ENCODE results near the gene SDC3.

The SDC3 gene

DNA sequence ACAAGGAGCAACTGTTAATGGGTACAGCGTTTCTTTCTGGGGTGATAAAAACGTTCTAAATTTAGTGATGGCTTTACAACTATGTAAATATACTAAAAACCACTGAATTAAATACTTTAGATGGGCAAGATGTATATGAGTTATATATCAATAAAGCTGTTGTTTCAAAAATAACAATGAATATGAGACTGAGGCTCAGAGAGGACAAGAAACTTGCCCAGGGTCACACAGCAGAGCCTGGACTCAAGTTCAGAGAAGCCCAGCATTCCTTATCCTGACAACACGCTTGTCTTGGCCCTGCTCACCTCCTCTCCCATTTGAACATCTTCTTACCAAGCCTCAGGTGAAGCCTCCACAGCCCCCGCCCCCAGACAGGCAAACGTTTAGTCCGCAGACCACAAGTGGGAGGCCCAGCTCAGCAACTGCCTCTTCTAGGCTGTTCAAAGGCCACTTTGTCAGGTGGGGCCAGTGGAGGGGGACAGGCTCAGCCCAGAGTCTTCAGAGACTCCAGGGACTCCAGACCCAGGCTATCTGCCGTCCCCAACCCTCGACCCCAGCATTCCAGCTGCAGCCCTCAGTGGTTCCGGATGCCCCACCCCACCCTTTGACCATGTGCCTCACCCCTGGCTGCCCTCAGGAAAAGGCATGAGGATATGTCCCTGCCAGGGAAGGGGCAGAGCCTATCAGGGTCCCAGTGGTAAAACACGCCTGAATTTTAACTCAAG is 17.9 kb downstream of the SDC3 start:
- no peak for DNase-seq (ENCODE audit: low read depth in 2 of 2)

DNA sequence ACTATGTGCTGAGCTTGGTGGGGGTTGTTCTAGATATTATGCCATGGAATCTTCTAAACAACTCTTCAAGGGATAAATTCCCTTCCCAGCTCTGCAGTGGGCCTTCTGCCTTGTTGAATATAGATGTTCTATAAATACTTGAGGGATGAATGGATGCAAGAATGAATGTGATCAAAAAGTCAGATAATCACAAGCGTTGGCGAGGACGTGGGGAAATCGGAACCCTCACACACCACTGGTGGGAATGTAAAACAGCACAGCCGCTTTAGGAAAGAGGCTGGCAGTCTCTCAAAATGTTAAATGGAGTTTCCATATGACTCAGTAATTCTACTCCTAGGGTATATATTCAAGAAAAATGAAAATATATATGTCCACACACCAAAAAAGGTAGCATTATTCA is 19.0 kb downstream of the SDC3 start:
- no peak for DNase-seq (ENCODE audit: low read depth in 2 of 2)

DNA sequence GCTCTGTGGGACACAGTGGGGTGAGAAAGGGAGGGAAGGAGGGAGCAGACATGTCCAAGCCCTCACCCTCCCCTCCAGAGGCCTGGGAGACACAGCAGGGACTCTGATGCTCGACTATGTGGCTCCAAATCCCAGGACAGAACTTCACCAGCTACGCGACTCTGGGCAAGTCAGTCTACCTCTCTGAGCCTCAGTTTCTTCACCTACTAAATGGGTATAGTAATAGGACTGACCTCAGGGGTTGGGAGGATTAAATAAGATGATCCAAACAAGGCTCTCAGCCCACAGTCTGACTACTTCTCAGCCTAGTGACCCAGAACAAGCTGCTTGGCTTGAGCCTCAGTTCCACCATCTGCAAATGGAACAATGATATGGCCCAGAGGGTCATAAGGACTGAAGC is 19.6 kb downstream of the SDC3 start:
- no peak for DNase-seq (ENCODE audit: low read depth in 2 of 2)

DNA sequence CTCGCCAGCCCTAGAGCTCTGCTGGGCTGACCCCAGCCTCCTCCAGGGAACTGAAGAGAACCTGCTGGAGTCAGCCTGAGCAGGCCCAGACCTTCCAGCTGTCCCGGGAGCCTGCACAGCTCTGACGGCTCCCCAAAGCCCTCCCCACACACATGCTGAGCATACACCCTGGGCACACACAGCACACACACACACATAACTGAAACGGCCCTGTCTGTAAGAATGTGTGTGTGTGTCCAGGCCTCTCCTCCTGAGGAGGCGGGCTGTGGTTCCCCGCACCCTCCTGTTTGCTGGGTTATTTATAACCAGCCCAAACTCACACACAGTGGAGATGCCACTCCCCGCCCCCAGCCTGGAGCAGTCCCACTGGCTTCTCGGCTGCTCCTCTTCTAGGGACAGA is 20.2 kb downstream of the SDC3 start:
- DNase-seq (ENCODE audit: low read depth in 2 of 2): no peak

DNA sequence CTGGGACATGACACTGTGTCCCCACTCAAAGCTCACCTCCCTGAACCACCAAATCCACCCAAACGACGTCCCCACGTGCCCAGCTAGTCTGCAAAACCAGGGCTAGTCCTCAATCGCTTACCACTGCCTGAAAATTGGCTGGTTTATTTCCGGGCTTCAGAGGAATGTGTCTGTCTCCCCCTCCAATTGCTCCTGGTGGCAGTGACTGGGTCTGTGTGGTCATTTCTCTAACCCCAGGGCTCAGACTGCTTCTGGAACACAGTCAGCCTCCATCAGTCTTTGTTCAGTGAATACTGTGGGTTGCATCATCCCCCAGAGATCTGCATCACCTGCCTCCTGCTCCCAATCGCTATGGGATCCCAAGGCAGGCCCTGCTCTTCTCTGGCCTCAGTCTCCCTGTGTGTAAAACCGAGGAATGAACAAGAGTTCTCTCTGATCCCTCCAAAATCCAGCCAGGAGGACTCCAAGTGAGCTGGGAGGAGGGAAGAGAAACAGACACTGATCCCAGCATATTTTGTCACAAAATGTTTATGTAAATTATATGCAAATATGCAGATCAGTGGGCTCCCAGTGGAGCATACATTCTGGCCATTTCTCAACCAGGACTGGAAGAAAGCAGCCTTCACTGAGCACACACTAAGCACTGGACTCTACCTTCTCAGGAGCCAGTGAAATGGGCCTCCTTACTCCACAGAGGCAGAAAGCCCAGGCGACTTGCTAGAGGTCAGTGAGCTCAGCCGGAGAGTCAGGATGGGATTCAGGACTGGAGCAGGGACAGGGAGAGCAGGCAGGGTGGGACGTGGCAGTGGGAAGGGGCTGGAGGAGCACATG is 20.9 kb downstream of the SDC3 start:
- no peak for DNase-seq (ENCODE audit: low read depth in 2 of 2)

DNA sequence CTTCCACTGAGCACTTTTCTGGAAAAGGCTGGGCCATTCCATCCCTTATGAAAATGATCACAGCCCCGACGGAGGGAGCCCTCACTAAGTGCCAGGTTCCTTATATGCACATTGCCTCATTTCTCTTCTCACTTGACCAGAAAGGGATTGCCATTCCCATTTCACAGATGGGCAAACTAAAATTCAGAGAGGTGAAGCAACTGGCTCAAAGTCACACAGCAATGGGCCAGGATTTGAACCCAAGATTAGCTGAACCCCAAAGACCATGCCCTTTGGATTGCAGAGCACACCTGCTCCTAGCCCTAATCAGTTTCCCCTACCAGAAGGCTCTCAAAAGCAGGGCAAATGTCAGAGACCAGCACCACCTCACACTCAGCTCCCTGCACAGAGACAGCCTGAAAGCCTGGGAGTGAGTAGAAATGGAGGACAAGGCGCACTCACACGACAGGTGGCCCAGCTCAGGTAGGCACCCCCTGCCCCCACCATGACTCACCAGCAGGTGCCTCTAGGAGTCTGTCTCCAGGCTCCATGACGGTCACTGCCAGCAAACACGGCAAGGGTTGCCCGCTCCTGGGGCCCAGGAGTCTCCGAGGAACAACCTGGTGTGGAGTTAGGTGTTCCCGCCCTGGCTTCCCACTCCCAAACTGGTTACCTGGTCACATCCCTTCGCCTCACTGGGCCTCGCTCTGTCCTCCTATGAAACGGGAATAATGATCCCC is 21.7 kb downstream of the SDC3 start:
- no peak for DNase-seq (ENCODE audit: low read depth in 2 of 2)

DNA sequence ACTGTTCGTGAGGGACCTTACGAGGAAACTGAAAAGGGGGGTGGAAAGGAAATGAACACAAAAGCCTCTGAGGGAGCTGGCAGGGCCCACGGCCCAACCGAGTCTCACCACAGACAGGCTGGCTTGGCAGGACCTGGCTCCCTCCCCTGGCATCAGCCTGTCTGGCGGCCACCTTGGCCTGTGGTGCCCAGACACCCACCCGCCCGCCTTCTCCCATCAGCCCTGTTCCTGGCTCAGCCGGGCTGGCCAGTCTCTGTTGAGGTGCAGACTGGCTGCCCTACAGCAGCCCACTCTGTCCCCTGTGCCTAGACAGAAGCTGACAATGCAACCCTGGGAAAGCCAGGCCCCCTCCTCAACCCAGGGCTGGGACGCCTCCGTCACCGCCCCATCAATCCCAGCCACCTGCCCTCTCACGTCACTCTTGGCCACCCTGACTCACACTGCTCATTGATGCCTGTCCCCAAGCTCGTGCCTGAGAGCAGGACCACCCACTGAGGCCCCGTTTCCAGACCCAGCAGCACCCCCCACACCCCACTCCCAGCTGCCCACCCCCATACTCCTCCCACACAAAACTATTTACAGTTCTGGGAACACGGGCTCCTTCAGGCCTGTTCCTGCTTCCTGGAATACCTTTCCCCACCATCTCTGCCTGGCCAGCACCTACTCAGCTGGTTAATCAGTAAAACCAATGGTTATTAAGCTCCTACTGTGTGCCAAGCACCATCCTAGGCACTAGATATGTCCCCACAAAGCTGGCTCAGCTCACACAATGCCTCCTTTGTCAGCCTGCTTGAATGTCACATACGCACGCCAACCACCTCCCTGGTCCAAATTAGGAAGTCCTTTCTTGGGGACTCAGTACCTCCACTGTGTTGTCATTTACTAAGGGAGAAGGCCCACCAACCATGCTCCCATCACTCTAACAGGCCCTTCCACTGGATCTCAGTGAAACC is 22.7 kb downstream of the SDC3 start:
- no peak for DNase-seq (ENCODE audit: low read depth in 2 of 2)

DNA sequence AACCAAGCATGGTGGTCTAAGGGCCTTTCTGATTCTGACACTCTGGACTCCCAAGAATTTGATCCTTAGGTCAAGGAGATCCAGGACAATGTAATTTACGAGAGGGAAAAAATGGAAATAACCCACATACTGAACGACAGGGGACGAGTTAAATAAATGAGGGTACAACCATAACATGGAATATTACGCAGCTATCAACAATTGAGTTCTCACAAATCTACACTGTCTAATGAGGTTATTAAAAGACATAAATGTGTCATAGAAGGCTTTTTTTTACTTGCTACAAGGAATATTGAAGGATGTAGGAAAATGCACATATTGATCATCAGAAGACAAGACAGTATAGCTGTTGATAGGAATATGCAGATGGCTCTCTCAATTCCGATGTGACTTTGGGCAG is 23.8 kb downstream of the SDC3 start:
- no peak for DNase-seq (ENCODE audit: low read depth in 2 of 2)

DNA sequence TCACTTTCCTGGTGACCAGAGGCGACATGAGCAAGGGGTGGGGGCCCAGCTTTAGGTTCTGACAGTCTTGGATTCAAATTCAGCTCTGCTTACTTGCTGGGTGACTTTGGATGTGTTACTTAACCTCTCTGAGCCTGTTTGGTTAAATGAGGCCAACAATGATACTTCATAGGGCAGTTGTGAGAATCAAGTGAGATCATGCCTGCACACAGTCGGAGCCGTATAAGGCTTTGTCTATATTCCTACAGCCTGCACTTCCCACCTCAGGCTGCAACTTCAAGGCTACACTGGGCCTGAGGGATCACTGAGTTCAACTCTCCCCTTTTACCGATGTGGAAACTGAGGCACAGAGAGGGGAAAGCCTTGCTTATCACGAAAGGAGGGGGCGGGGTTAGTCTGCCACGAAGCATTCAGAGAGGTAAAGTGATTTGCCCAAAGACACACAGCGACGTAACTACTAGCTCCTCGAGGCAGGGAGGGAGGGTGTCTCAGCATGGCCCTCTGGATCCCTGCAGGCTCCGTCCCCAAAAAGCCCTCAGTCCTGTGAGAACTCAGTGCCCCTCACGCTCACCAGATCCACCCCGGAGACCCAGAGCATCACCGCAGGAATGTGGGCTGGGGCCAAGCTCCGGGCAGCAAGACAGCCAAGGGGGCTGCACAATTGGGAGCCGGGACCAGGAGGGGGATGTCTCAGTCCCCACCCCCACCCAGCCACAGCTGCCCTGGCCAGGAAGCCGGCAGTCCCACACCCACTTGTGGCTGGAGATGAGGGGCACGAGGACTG is 25.0 kb downstream of the SDC3 start:
- no peak for DNase-seq (ENCODE audit: low read depth in 2 of 2)

DNA sequence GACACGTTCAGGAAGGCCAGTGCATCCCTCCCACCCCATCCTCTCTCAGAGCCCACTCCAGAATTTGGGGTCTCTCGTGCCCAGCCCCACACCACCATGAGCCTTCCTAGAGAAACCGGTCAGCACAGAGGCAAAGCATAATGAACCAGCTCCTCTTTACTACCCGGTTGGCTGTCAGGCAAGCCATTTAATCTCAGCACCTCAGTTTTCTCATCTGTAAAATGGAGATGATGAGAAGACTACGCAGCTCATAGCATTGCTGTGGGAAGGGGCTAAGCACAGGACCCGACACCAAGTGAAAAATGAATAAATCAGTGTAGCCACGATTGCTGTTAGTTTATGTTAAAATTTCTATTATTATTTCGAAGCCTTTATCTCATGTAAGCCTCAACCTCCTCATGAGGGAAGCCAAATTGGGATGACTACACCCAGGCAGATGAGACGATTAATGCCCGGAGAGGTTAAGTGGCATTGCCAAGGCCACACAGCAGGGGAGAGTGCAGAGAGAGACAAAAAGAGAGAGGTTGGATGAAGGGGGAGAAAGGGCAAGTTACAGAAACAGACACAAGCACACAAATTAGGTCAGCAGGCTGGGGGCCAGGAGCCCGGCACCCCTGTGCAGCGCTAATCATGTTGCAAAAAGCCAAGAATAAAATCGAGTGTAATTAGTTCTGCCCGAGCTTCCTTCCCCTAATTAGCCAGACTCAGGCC is 25.7 kb downstream of the SDC3 start:
- DNase-seq (ENCODE audit: low read depth in 2 of 2): no peak

DNA sequence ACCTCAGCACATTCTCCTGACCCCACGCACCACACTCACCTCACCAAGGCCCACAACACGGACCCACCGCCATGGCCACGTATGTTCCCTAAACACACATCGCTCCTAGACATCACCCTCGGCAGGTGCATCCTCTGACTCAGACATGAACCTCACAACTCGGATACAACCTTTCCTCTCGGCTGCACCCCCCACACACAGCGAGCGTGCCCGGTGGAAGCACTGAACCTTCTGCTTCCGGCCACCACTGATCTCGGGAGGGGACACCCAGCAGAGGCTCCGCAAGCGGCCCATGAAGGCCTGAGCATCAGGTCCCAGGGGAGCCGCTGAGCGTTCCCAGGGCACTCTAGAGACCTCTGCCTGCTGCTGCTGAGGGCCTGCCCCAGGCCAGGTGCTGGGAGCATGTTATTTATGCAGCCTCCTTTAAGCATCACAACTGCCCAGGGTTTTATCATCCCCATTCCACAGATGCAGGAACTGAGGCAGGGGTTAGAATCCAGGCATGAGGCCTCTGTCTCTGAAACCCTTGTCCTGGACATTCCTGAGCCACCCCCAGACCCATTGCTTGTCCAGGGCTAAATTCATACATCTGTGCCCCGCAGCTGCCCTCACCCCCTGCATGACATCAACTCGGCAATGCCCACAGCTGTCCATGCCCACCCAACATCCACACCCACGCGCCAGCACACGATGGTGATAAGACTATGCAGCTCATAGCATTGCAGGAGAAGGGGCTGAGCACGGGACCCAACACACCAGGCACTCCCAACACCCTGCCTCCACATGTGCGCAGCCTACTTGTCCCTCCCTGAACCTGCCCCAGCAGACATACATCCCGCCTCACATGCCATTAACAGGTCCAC is 27.0 kb downstream of the SDC3 start:
- no peak for DNase-seq (ENCODE audit: low read depth in 2 of 2)

DNA sequence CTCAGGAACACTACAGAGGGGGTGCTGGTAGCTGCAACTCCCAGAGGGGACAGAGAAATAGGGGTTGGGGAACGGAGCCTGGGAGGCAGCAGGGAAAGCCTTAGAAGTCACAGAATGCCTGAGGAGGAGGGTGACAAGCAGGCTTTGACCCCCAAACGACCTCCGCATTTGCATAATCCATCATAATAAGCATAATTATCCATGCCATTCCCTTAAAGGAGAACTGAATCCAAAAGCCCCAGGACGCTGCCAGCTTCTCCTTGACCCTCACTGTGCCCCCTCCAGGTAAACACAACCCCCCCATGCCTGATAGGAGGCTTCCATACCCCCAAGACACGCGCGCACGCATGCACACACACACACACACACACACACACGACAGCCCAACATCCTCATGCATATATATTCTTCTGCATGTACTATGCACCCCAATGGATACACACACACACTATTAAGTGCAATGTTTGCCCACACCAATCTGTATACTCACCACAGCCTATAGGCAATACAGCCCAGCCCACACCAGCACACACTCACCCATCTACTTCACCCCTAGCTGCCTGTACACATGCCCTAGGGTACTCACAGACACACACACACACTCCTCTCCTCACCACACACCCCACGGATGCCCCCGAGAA is 27.8 kb downstream of the SDC3 start:
- DNase-seq (ENCODE audit: low read depth in 2 of 2): no peak

DNA sequence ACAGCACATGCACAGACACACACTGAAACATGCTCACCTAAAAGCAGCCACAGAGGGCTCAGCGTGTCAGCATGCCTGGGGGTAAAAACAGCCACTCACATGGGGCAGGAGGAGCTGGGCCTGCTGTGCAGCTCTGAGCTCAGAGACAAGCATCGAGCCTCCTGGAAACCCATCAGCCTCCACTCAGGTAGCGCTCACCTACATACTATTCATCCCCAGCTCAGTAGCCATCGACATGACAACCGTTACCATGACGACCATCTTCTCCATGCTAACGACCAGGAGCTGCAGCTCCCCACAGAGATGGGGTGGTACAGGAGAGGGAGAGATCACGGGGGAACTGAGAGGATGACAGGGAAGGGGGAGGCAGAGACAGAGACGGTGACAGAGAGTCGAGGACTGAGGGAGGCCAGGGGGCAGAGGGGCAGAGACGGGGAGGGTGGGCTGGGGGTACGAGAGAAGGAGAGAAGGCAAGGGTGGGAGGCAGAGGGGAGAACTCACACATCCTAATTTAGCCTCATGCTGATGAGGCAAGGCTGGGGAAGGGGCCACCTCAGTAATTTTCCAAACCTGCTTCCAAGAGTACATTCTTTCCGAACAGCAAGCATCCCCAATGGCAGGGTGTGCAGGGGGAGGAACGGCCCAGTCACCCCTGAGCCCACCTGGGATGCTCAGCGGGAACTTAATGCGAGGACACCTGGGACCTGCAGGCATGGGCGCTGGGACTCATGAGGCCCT is 28.4 kb downstream of the SDC3 start:
- DNase-seq (ENCODE audit: low read depth in 2 of 2): no peak

DNA sequence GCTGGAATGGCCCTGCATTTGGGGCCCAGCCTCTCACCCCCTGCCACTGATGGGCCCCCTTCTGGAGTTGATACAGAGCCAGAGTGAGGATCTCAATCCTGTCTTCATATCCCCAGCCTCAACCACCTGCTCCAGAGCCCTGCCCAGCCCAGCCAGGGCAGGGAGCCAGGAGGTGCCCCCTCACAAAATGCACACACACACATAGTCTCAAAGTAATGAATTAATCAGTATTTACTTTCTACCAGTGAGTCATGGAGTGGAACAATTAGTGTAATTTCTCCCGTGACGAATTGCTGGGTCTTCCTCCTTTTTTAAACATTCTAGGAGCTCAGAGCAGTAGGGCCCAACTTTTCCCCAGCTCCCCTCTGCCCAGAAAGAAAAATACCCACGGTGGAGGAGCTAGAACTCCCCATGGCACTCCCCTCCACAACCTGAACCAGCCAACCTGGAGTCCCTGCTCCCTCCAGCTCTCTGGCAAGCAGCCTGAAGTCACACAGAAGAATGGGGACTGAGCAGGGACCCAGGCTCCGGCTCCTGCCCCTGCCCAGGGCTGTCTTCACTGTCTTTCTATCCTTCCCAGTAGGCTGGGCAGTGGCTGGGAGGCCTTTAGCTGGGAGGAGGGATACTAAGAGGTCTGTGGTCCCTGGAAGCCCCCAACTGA is 29.3 kb downstream of the SDC3 start:
- DNase-seq (ENCODE audit: low read depth in 2 of 2): no peak

DNA sequence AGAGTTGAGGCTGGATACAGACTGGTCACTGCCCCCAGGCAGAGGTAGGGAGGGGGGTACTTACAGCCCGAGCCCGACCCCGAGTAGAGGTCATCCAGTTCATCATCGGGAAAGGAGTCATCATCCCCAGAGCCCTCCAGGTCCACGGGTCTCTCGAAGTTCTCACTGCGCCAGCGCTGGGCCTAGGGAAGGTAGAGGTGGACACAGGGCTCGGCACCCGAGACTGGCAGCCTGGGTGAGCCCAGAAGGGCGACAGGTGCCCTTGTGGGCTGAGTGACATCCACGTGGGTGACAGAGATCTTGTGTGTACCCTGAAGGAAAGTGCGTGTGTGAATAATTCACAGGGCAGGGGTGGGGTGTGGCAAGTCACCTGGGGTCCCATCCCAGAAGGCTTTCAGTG is 30.0 kb downstream of the SDC3 start:
- no peak for DNase-seq (ENCODE audit: low read depth in 2 of 2)

DNA sequence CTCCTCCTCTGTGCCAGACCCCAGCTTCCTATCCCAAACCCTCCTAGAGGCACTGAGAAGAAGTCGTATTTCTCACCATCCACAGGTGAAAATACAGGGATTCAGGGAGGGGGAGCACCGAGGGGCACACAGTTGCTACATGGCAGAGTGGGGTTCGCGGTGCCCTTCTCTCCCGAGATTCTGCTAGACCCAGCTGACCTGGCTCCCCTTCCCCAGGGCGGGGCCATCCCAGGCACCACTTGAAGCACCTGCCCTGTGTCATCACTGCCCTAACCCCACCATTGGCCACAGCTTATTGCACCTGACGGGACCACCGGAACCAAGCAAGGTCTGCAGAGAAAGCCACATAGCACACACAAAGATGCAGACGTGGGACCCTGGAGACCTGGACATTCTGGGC is 30.5 kb downstream of the SDC3 start:
- DNase-seq (ENCODE audit: low read depth in 2 of 2): no peak

DNA sequence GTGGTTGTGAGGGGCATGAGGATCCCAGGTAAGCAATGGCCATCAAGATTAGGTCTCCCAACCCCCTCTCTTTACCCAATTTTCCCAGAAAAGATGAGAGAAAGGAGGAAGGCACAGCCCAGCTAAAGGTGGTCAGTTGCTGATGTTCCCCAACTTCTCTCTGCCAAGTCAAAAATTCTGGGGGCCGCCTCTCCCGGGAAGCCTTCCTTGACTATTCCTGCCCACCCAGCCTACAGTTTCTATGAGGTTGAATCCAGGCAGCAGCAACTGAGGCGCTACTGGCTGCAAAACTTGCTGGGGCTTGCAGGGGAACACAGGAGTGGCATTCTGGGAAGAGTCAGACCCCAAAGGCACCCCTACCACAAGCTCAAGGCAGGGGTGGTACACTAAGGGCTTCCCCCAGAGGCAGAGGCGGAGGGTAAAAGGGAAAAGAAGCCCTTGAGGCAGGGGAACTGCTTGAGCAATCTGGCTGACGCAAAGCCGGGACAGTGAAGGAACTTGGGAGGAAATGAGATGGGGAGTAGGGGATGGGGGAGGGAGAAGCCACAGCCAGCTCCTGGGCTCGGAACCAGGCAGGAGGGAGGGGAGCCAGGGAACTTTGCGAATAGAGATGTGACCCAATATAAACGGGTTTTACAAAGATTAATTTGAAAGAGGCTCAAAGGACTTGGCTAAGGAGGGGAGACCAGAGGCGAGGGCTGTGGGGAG is 31.2 kb downstream of the SDC3 start:
- no peak for DNase-seq (ENCODE audit: low read depth in 2 of 2)
